ENCODE measurements around the gene DOP1A.

The DOP1A gene

DNA sequence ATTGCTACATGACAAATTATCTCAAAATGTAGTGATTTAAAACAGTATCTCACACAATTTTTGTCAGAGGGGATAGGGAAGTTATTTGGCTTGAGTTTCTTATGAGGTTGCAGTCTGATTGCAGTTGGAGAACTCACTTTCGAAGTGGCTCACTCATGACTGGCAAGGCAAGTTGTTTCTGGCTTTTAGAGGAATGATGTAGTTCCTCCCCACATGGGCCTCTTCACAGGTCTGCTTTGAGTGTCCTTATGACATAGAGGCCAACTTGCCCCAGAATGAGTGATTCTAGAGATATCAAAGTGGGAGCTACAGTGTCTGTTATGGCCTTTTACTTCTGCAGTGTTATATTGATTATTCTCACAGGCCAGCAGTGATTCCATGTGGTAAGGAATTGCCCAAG, 6.1 kb downstream of the DOP1A start:
- no peak for DNase-seq (ENCODE audit: low read depth in 2 of 2)

DNA sequence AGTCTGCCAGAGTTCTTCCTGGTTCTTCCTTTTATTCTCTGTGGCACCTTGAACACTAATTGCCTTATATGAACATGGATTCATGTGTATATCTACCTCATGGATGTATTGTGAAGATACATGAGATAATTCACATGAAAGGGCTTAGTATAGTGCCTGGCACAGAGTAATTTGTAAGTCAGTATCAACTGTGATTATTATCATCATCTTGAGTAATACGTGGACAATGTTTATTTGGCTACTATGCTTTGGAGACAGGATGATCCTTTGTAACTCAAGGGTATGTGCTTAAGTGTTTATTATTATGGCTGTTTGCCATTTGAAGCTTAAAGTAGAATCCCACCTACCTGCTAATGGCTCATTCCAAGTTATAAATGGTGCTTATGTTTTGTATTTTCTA, 16.0 kb downstream of the DOP1A start:
- DNase-seq (ENCODE audit: low read depth in 2 of 2) = no peak

DNA sequence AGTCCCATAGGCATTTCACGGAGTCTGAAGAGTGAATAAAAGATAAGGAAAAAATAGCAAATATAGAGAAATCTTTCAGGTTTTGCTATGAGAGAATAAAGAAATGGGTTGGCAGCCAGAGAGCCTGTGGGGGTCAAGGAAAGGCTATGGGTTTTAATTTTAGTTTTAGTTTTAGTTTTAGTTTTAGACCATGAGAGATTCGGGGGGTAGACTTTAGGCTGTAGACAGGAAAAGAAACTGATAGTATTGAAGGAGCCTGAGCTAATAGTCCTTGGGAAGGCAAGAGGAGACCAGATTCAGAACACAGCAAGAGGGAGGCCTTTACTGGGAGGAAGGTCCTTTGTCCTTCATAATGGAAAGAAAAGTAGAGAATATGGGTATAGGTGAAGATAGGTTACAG, 19.3 kb downstream of the DOP1A start:
- no peak for DNase-seq (ENCODE audit: low read depth in 2 of 2)

DNA sequence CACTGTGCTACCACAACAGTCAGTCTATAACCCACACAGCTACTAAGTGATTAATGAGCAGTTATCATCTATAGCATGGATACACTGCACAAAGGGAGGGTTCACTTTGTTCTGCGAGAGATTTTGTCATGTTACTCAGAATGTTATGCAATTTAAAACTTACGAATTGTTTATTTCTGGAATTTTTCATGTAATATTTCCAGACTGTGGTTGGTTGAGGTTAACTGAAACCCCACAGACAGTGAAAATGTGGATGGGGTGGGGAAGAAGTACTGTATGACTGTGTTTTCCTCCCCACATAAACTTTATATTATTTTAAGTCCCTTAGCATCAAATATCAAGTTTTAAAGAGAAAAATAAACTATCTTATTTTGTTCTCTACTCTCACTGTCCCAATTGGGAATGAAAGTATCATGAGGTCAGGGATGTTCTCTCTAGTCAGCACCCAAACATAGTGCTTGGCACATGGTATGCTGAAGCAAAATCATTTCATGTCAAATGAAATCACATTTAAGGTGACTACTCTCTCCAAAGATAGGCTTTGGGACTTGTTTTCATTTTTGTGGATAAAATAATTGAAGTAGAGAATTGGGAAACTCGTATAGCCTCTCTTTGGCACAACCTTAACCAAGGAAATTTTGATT, 25.4 kb downstream of the DOP1A start:
- no peak for DNase-seq (ENCODE audit: low read depth in 2 of 2)

DNA sequence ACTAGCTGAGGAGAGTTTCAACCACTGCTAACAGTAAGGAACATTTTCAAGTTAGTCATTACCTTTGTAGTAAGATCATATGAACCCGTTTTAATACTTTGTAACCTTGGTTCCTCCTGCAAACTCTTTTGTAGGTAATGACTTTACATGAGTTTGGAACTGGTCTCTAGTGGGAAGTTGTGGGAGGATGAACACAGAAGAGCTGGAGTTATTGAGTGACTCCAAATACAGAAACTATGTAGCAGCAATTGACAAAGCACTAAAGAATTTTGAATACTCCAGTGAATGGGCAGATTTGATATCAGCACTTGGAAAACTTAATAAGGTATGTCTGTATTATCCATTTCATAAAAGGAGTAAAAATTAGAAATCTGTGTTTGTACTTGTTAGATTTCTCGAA, 29.3 kb downstream of the DOP1A start:
- DNase-seq (ENCODE audit: low read depth in 2 of 2) = no peak

DNA sequence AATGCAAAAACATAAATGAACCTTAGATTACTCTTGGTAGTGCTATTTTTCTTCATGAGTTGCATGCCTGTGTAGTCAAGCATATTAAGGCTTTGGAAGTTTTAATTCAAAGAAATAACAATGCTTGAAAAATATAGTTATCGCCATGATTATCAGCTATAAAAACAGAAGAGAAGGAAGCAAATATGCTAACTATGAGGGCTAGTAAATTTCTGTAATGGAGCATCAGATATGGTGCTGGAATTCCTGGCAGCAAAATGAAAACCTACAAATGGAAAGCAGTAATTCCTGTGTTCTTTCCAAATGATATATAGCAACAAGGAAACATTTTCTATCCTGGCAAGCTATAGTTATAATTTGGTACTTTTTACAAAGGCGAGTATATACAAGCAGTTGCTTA, 29.7 kb downstream of the DOP1A start:
- no peak for DNase-seq (ENCODE audit: low read depth in 2 of 2)

DNA sequence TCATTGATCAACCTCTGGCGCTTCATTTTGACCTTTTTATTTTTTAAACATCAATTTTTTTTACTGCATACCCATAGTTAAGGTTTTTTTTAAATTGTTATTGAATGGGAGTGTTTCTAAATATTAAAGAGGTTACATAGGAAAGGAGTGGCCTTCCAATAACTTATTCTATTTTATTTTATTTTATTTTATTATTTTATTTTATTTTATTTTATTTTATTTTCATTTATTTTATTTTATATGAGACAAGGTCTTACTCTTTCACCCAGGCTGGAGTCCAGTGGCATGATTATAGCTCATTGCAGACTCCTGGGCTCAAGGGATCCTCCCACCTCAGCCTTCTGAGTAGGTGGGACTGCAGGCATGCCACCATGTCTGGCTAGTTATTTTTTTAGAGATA, 30.2 kb downstream of the DOP1A start:
- no peak for DNase-seq (ENCODE audit: low read depth in 2 of 2)

DNA sequence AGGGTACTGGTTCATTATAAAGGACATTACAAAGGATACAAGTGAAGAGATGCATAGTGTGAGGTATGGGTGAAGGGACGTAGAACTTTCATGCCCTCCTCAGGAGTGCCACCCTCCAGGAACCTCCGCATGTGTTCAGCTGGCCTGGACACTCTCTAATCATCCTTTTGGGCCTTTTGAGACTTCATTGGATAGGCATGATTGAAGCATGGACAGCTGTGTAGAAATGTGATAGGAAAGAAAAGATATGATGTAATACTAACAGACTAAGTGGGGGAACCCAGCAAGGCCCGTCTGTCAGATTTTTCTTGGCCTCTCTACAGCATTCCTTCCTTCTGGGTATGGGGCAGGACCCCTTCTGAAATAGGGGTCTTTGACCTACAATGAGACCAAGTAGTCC, 31.1 kb downstream of the DOP1A start:
- no peak for DNase-seq (ENCODE audit: low read depth in 2 of 2)

DNA sequence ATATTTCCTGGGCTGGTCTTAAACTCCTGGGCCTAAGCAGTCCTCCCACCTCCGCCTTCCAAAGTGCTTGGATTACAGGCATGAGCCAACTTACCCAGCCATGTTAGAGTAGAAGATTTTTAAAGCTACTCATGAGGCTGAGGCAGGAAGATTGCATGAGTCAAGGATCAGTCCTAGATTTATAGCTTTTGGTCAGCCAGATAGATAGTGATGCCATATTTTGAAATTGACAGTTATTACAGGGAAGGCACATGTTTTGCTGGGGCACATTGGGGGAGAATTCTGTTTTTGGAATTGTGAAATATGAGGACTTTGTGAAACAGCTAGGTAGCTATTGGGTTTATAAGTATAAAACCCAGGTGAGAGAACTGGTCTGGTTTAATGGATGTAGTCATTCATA, 40.9 kb downstream of the DOP1A start:
- no peak for DNase-seq (ENCODE audit: low read depth in 2 of 2)

DNA sequence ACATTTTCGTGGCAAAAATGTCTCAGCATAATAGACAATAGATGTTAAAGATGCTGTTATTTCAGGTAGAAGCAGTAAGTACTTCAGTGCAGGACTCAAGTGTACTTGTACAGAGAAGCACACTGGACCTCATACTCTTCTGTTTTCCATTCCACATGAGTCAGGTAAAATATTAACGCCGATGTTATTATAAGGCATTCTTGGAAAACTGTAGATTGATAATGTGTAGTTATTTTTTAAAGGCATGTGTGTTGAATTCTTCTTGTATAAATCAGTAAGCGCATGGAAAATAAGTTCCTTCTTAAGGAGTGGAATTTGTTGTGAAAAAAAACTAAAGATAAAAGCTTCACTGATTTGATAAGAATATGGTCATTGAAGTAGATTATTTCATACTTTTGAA, 45.8 kb downstream of the DOP1A start:
- no peak for DNase-seq (ENCODE audit: low read depth in 2 of 2)

DNA sequence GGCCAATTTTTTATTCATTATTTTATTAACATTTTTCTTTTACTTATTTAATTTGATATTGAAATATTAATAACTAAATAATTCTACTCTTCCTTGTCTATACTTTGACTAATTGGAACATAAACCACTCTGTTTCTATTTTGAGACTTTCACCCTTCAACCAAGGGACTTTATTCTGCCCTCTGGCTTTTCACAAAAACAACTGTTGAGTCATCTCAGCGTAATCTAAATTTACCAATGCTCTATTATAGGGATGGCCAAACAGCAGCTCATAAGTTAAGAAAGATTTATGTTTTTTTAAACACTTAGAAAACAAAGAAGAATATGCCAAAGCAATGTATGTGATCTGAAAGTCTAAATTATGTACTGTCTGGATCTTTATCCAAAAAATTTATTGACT, 46.7 kb downstream of the DOP1A start:
- no peak for DNase-seq (ENCODE audit: low read depth in 2 of 2)

DNA sequence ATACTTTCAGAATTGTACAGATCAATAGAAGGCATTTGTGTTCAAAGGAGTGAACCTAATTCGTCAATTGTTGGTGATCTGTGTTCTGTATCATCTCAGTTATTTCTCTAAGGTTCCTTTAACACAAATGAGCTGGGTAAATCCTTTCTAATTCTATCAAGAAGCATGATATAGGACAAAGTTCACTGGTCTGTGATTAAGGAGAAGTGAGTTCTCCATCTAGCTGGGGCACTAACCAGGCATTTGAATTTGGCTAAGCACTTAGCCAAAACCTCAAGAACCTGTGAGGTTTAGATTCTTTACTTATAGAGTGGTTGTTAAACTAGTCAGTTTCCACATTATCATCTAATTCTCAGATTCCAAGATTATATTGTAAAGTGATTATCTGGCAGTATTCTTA, 50.3 kb downstream of the DOP1A start:
- no peak for DNase-seq (ENCODE audit: low read depth in 2 of 2)

DNA sequence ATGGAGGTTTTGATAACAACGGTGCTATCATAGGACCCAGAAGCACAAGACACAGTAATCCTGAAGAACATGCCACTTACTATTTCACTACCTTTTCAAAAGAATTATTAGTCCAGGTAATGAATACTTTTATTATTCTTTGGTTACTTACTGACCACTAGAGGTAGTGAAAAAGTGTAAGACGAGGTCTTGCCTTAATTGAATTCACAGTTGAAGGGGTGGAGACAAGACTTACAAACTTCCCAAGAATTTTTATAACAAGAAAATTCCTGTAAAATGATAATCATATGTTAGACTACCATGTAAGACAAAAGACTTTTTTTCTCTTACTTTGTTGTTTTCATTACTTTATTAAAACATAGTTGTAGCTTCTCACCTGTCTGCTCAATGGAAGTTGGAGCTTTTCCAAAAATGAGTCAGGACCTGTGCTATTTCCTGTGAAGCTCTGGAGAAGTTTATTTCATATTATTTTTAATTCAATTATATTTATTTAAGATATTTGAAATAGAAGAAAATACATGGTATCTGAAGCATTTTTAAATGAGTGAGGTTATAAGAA, 52.4 kb downstream of the DOP1A start:
- no peak for DNase-seq (ENCODE audit: low read depth in 2 of 2)

DNA sequence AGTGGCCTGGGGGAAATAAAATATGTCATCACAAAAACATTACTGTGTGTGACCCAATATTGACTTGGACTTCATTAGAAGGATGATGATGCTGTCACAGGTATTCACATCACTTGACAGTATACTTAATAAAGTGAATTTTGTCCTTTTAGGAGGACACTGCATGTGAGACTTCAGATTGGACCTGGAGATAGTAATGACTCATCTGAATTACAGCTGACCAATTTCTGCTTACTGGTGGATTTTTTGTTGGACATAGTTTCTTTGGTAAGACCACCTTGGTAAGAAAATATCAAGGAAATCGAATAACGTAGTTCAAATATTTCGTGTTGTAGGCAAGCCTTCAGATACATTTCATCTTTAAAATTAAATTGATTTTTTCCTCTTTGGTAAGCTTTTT, 57.1 kb downstream of the DOP1A start:
- DNase-seq (ENCODE audit: low read depth in 2 of 2) = no peak

DNA sequence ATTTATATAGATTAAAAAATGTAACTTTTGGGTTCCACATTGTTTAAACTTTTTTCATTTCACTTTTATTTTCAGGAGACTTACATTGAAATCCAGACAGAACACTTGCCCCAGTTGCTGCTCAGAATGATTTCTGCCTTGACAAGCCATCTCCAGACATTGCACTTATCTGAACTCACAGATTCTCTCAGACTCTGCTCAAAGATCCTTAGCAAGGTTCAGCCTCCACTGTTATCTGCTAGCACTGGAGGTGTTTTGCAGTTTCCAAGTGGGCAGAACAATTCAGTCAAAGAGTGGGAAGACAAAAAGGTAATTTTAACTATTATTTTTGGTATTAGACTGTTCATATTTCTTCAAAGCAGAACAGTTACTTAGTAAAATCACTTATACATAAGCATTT, 58.0 kb downstream of the DOP1A start:
- DNase-seq (ENCODE audit: low read depth in 2 of 2) = no peak

DNA sequence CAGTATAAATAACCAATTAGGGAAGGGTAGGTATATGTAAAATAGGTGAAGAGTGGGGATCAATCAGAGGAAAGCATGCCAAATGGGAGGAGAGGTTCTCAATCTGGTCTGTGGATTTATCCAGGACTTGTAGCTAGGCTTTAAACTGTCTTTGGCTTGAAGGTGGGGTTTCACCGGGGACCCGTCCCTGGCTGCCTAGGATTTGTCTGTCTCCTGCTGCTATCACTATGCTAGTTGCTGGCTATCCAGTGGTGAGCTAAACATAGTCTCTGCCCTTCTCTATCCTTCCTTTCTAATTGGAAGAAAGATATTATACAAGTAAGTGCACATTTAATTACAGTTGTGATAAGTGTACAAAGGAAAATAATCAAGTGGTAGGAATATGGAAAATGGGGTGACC, 58.8 kb downstream of the DOP1A start:
- no peak for DNase-seq (ENCODE audit: low read depth in 2 of 2)

DNA sequence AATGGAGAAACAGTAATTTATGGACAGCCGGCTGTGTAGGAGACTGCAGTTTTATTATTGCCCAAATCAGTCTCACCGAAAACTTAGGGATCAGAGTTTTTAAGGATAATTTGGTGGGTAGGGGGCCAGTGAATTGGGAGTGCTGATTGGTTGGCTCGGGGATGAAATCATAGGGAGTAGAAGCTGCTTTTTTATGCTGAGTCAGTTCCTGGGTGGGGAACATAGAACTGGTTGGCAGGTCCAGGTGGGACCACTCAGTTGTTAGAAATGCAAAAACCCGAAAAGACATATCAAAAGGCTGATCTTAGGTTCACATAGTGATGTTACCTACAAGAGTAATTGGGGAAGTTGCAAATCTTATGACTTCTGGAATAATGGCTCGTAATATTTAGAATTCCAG, 59.3 kb downstream of the DOP1A start:
- no peak for DNase-seq (ENCODE audit: low read depth in 2 of 2)

DNA sequence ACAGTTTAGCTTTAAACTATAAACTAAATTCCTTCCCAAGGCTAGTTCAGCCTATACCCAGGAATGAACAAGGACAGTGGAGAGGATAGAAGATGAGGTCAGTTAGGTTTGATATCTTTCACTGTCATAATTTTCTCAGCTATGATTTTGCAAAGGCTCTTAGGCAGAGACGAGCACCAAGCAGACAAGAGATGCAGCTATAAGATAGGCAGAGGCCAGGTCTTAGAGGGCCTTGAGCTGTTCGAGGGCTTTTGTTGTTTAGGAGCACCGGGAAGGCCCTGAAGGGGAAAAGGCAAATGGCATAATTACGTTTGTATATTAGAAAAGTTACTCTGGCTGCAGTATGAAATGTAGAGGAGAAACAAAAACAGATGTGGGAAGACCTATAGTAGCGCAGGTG, 59.8 kb downstream of the DOP1A start:
- no peak for DNase-seq (ENCODE audit: low read depth in 2 of 2)

DNA sequence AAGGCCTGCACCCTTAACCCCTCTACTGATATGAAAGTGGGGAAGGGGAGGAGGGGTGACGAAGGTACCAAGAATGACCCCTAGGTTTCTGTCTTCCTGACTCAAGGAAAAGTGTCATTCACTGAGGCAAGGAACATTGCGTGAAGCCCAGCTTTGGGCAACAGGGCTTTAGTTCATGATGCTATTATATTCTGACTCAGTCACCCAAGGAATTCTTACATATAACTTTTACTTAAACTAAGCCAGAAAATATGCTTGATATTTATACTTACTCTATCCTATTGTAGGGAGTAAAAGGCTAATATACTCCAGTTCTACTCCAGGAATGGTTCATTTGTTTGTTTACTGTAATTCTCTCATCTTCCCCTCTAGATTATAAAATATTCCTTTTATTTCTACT, 60.5 kb downstream of the DOP1A start:
- DNase-seq (ENCODE audit: low read depth in 2 of 2) = no peak

DNA sequence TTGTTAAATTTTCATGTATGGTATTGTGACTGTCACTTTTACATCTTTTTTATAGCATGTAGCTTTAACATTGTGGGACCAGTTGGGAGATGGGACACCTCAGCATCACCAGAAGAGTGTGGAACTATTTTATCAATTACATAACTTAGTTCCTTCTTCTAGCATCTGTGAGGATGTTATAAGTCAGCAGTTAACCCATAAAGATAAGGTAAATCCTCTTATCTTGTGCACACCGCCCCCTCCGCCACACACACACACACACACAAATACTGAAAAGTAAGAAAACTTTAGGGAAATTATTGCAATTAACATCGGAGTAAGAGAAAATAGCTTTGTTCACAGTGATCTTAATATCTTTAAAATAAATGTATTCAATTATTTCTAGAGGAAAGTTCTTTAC, 64.7 kb downstream of the DOP1A start:
- DNase-seq (ENCODE audit: low read depth in 2 of 2) = no peak

DNA sequence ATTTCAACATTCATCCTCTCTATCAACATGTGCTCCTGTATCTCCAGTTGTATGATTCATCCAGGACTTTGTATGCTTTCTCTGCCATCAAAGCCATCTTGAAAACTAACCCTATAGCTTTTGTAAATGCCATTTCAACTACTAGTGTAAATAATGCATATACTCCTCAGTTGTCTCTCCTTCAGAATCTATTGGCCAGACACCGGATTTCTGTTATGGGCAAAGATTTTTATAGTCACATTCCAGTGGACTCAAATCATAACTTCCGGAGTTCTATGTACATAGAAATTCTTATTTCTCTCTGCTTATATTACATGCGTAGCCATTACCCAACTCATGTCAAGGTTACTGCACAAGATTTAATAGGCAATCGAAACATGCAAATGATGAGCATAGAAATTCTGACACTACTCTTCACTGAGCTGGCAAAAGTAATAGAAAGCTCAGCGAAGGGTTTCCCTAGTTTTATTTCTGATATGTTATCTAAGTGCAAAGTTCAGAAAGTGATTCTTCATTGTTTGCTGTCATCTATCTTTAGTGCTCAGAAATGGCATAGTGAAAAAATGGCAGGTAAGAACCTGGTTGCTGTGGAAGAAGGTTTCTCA, 70.7 kb downstream of the DOP1A start:
- no peak for DNase-seq (ENCODE audit: low read depth in 2 of 2)

DNA sequence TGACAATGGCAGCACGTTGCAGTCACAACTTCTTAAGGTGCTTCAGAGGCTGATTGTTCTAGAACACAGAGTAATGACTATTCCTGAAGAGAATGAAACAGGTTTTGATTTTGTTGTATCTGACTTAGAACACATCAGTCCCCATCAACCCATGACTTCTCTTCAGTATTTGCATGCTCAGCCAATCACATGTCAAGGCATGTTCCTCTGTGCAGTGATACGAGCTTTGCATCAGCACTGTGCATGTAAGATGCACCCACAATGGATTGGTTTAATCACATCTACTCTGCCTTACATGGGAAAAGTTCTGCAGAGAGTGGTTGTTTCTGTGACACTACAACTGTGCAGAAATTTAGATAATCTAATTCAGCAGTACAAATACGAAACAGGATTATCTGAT, 71.3 kb downstream of the DOP1A start:
- no peak for DNase-seq (ENCODE audit: low read depth in 2 of 2)

DNA sequence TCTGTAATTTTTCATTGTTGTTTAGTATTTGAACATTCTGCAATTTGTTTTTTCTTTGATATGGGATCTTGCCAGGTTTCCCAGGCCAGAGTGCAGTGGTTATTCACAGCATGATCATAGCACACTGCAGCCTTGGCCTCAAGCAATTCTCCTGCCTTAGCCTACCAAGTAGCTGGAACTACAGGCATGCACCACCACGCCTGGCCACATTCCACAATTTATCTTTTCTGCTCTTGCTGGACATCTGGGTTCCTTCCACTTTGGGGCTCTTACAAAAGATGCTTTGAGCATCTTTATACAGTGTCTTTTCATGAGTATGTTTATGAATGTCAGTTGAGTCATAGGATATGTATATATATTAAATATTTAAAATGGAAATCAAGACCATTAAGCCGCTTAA, 83.6 kb downstream of the DOP1A start:
- DNase-seq (ENCODE audit: low read depth in 2 of 2) = no peak

DNA sequence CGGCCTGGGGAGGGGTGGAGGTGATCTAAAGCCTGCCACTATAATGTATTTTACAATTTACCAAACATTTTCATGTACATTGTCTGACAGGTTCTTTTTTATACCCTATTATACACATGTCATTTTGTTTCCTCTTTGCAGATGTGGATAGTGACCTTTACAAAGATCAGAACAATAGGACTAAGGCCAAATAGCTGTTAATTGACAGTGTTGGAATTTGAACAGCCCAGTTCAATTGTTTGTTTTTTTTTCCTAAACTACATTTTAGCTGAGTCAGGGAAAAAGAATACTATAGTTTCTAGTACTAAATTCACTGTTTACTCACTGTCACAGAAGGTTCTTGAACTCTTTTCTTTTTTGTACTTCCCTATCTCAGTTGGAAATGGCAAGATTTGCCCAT, 85.4 kb downstream of the DOP1A start:
- DNase-seq (ENCODE audit: low read depth in 2 of 2) = no peak

Measured in stimulated activated CD4-positive, alpha-beta T cell treated with anti-CD3 and anti-CD28 coated beads, Interleukin-15, amount 100 ng/mL, for 48 hours (primary cell).